Measurements from ENCODE around the gene PROZ.

DNA sequence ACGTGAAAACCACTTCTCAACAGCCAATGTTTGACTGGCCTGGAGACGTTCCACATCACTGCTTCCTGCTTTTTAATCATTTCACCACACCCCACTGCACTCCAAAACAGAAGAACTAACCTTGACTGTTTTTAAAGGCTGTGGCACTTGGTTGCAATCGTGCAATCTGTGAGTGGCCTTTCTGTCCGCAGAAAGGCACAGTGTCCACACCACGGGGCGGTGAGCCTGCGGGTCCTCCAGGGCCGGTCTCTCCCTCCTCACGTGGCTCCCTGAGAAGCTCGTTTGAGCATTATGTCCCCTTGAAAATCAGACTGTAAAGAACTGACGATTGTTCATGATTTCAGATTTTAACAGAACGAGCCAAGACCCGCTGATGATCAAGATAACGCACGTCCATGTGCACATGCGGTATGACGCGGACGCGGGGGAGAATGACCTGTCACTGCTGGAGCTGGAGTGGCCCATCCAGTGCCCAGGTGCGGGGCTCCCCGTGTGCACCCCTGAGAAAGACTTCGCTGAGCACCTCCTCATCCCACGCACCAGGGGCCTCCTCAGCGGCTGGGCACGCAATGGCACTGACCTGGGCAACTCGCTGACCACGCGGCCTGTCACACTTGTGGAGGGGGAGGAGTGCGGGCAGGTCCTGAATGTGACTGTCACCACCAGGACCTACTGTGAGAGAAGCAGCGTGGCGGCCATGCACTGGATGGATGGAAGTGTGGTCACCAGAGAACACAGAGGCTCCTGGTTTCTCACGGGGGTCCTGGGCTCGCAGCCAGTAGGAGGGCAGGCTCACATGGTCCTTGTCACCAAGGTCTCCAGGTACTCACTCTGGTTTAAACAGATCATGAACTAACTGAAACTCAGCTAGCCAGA is 13.0 kb downstream of the PROZ start:
- TF ChIP-seq, protein P1, sequence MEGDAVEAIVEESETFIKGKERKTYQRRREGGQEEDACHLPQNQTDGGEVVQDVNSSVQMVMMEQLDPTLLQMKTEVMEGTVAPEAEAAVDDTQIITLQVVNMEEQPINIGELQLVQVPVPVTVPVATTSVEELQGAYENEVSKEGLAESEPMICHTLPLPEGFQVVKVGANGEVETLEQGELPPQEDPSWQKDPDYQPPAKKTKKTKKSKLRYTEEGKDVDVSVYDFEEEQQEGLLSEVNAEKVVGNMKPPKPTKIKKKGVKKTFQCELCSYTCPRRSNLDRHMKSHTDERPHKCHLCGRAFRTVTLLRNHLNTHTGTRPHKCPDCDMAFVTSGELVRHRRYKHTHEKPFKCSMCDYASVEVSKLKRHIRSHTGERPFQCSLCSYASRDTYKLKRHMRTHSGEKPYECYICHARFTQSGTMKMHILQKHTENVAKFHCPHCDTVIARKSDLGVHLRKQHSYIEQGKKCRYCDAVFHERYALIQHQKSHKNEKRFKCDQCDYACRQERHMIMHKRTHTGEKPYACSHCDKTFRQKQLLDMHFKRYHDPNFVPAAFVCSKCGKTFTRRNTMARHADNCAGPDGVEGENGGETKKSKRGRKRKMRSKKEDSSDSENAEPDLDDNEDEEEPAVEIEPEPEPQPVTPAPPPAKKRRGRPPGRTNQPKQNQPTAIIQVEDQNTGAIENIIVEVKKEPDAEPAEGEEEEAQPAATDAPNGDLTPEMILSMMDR (IDR thresholded peaks at IDR 0.05), result no peak
- no peak for TF ChIP-seq POLR2A (IDR thresholded peaks at IDR 0.05)
